Activated CD4-positive, alpha-beta T cell treated with anti-CD3 and anti-CD28 coated beads, Interleukin-2, amount 50 U/mL, for 4 hours (primary cell): ENCODE measurements around the gene CLDN17.

Source experiments
- DNase-seq, 2 experiments: peaks; one replicate each; pipeline ENCODE4 v3.0.0-alpha.2; 2020

CLDN17 gene

DNA sequence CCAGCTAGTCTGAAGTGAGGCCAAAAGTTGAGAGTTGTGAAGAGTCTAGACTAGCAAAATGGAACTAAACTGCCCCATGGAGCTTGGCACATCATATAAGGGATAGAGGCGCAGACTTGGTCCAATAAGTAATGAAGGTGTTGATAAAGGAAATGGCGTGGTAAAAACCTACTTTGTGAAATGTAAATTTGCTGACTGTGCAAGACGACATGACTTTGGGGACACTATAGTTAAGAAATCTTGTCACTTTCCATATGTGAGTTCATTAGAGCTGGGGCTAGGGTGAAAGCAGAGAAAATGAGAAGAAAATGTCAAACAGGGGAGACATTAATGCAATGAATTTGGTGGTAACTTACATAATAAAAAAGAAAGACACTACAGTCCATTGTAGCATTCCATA is 50.1 kb downstream of the CLDN17 start:
- no peak for DNase-seq
